Activated CD8-positive, alpha-beta T cell treated with anti-CD3 and anti-CD28 coated beads for 36 hours (primary cell): ENCODE data around the gene HNRNPUL1. TPM values are rescaled to one million over a fixed set of nuclear protein-coding genes. Genes with fewer than 3 reads are reported as not detected.
A peak's percentile ranks its signal among the peaks of the same experiment; 100 is the strongest.

Experiments
- ATAC-seq: fragments of 200-7000 bp; cut with Tn5 transposase; one replicate; pipeline ENCODE4 v1.10.0; 2021; ENCODE audit warnings: mild to moderate bottlenecking, moderate library complexity
- CTCF ChIA-PET: fragments of 350-600 bp; sonication (Branson Sonifier 250); formaldehyde crosslinking; loops from one replicate; lab custom pipeline; 2021; ENCODE audit warnings: antibody characterized with exemption; lab: Charles Lee
- POLR2A ChIA-PET: fragments of 350-600 bp; sonication (Branson Sonifier 250); formaldehyde crosslinking; loops from one replicate; lab custom pipeline; 2021; ENCODE audit warnings: antibody characterized with exemption; lab: Charles Lee
- DNase-seq: peaks from one replicate; pipeline ENCODE4 v3.0.0-alpha.2; 2020
- H3K27ac Mint-ChIP-seq: one replicate; pipeline ENCODE4 v1.8.0; 2021; ENCODE audit warnings: mild to moderate bottlenecking, mixed read lengths
- H3K27me3 Mint-ChIP-seq: one replicate; pipeline ENCODE4 v1.8.0; 2021; ENCODE audit warnings: mixed read lengths
- H3K36me3 Mint-ChIP-seq: one replicate; pipeline ENCODE4 v1.8.0; 2021; ENCODE audit warnings: low read depth, mixed read lengths
- H3K4me1 Mint-ChIP-seq: one replicate; pipeline ENCODE4 v1.8.0; 2021; ENCODE audit warnings: low read depth, mixed read lengths
- H3K4me3 Mint-ChIP-seq: one replicate; pipeline ENCODE4 v1.8.0; 2021; ENCODE audit warnings: mild to moderate bottlenecking, moderate library complexity, mixed read lengths
- H3K9me3 Mint-ChIP-seq: one replicate; pipeline ENCODE4 v1.8.0; 2021; ENCODE audit warnings: mixed read lengths
- intact Hi-C: fragments of 100-400 bp; cut with micrococcal nuclease; formaldehyde crosslinking; loops from one replicate; pipeline ENCODE4 v1.10.0; 2022
- total RNA-seq, 2 experiments: library from RNA; stranded (reverse); gene quantifications; one replicate each; pipeline ENCODE4 v1.2.3, GENCODE V29; 2021
- TF ChIP-seq, protein P1 (sequence below): fragments of 200-600 bp; IDR thresholded peaks from one replicate; pipeline ENCODE4 v1.8.0; 2022; ENCODE audit warnings: antibody characterized with exemption, mild to moderate bottlenecking

Gene HNRNPUL1
- total RNA-seq, 2 experiments from 2014 or later: 257 to 259 TPM

DNA sequence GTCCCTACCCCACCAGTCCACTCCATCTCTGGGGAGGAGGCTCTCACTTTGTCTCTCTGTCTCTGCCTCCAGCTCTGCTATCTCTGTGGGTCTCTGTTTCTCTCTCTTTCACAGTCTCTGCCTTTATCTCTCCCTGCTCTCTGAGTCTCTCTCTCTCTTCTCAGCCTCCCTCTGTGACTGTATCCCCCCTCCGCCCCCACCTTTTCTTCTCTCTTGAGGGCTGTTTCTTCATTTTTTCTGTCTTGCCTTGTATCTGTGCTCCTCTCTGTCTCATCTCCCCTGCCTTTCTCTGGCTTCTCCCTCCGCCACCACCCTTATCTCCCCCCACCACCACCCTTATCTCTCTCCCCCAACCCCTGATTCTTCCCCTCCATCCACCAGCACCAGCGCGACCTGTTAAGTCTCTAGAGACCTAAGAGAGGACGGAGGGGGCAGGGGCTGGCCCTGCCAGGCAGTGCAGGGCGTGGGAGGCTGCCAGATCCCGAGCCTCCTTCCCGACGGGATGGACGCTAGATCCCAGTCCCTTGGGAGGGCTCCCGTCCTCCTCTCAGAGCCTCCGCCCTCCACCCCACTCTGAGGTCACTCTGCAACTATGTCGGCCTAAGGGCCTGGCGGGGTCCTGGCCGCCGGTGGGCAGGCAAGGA is 44.1 kb upstream of the HNRNPUL1 start:
- intact Hi-C loops: no loop called here
- Mint-ChIP-seq H3K4me3 (no peak overlapping the region), H3K27me3 (peaks cover 33% of the 10 kb centered on the region), H3K27ac (no peak overlapping the region), H3K36me3 (no peaks in the 10 kb centered on the region), H3K9me3 (no peaks in the 10 kb centered on the region), H3K4me1 (peaks cover 14% of the 10 kb centered on the region)
- DNase-seq: no peak
- ATAC-seq: peak; percentile 17
- ChIA-PET POLR2A (no interaction called here), CTCF (interaction anchor here (1.1 to 1.9 kb wide), 2 partner anchors 41 to 43 kb away, joined by 3 to 5 read pairs; no protein-coding TSS in a partner anchor)
- TF ChIP-seq, protein P1, sequence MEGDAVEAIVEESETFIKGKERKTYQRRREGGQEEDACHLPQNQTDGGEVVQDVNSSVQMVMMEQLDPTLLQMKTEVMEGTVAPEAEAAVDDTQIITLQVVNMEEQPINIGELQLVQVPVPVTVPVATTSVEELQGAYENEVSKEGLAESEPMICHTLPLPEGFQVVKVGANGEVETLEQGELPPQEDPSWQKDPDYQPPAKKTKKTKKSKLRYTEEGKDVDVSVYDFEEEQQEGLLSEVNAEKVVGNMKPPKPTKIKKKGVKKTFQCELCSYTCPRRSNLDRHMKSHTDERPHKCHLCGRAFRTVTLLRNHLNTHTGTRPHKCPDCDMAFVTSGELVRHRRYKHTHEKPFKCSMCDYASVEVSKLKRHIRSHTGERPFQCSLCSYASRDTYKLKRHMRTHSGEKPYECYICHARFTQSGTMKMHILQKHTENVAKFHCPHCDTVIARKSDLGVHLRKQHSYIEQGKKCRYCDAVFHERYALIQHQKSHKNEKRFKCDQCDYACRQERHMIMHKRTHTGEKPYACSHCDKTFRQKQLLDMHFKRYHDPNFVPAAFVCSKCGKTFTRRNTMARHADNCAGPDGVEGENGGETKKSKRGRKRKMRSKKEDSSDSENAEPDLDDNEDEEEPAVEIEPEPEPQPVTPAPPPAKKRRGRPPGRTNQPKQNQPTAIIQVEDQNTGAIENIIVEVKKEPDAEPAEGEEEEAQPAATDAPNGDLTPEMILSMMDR: no peak

DNA sequence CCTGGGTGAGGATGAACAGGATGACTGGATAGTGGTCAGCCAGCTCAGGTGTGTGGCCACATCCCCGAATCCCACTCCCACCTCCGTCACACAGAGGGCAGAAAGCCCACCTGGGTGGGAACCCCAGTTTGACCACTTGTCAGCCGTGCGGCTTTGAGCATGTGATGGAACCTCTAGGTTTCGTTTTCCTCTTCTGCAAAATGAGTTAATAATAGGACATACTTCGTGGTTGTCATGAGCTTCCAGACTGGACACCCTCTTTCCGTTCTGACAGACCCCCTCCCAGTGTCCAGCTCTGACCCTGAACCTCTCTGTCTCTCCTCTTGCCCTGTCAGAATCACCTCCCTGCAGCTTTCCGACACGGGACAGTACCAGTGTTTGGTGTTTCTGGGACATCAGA is 43.4 kb upstream of the HNRNPUL1 start:
- ChIA-PET CTCF (interaction anchor here (0.9 to 1.9 kb wide), 3 partner anchors 40 to 101 kb away, joined by 3 to 5 read pairs (median 3); no protein-coding TSS in a partner anchor), POLR2A (no interaction called here)
- ATAC-seq (no peak), DNase-seq (no peak)
- intact Hi-C loops: no loop called here
- Mint-ChIP-seq H3K4me1 (peaks cover 21% of the 10 kb centered on the region), H3K27ac (no peak overlapping the region), H3K4me3 (no peak overlapping the region), H3K9me3 (no peaks in the 10 kb centered on the region), H3K27me3 (peaks cover 38% of the 10 kb centered on the region), H3K36me3 (no peaks in the 10 kb centered on the region)
- TF ChIP-seq, protein P1: no peak

DNA sequence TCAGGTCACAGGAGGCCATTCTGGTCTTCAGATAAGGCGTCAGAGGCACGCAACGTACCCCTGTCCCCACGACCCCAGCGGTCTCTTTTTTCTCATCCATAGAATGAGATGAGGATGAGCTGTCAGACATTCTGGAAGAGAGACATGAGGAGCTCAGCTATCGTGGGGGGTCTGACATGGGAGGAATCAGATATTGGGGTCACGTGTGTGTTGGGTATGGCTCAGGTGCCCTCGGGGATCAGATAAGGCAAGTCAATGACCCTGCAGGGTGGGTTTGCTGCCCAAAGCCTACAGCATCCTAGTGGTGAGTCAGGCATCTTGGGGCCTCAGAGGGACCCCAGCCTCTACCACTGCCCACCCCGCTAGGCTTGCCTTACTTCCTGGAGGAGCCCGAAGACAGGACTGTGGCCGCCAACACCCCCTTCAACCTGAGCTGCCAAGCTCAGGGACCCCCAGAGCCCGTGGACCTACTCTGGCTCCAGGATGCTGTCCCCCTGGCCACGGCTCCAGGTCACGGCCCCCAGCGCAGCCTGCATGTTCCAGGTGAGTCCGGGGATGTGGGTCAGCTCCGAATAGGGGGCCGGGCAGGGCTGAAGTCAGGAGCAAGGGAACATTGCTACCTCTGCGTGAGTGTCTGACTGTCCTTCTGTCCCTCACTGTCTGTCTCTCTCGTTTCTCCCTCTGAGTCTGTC is 42.5 kb upstream of the HNRNPUL1 start:
- CTCF ChIA-PET: interaction anchor here (0.9 to 1.9 kb wide), 2 partner anchors 39 to 101 kb away, joined by 3 to 5 read pairs; no protein-coding TSS in a partner anchor
- intact Hi-C loops: no loop called here
- H3K4me1 Mint-ChIP-seq: peaks cover 25% of the 10 kb centered on the region
- H3K9me3 Mint-ChIP-seq: no peaks in the 10 kb centered on the region
- no peak for DNase-seq
- no peak for ATAC-seq
- TF ChIP-seq, protein P1: no peak
- H3K4me3 Mint-ChIP-seq: no peak overlapping the region
- H3K27me3 Mint-ChIP-seq: peaks cover 39% of the 10 kb centered on the region
- H3K27ac Mint-ChIP-seq: peak overlapping the region; percentile 8
- POLR2A ChIA-PET: no interaction called here
- no peaks in the 10 kb centered on the region for H3K36me3 Mint-ChIP-seq

DNA sequence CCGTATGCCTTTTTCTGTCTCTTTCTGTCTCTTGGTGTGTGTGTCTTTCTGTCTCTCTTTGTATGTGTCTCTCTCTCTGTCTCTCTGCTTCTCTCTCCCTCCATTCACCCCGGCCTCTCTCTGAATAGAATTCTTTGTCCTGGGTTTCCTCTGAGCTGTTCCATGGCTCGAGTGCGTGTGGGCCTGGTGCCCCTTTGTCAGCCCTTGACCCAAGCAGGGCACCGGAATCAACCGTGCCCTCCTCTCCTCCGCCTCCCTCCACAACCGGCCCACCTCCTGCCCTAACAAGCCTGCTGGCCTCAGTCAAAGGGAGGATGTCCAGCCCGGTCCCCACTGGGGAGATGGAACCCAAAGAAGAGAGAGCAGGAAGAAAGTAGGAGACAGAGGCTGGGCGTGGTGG is 41.9 kb upstream of the HNRNPUL1 start:
- intact Hi-C loops: no loop called here
- H3K36me3 Mint-ChIP-seq: no peaks in the 10 kb centered on the region
- CTCF ChIA-PET: no interaction called here
- H3K4me3 Mint-ChIP-seq: no peak overlapping the region
- peaks cover 31% of the 10 kb centered on the region for H3K4me1 Mint-ChIP-seq
- ATAC-seq (no peak), DNase-seq (no peak)
- POLR2A ChIA-PET: no interaction called here
- H3K9me3 Mint-ChIP-seq: no peaks in the 10 kb centered on the region
- TF ChIP-seq, protein P1: no peak
- peak overlapping the region; percentile 8 for H3K27ac Mint-ChIP-seq
- peaks cover 39% of the 10 kb centered on the region for H3K27me3 Mint-ChIP-seq
